Liver (tissue), 9 donors: ENCODE measurements around the gene SYTL1. TPM values are rescaled to one million over a fixed set of nuclear protein-coding genes. Genes with fewer than 3 reads are reported as not detected.

Experiments
- DNase-seq: peaks from one replicate; pipeline ENCODE4 v3.0.0-alpha.2; 2017; ENCODE audit warnings: low spot score
- H3K27ac ChIP-seq, 2 donors: one replicate each; pipeline ENCODE4 v1.7.0; 2013; ENCODE audit warnings: inconsistent platforms in 2 of 2, low read length in 2 of 2, control low read depth in 1 of 2, low read depth in 1 of 2, mild to moderate bottlenecking in 1 of 2
- H3K27me3 ChIP-seq, 4 donors: one replicate each; pipeline versions ENCODE4 v1.6.1 to v1.7.0; 2013; ENCODE audit warnings: low read length in 3 of 4, inconsistent platforms in 1 of 4, mild to moderate bottlenecking in 1 of 4, moderate library complexity in 1 of 4; ENCODE audit not compliant: control insufficient read depth in 4 of 4, insufficient read depth in 4 of 4
- H3K36me3 ChIP-seq, 4 donors: one replicate each; pipeline versions ENCODE4 v1.6.1 to v1.7.0; 2013; ENCODE audit warnings: low read length in 3 of 4, mild to moderate bottlenecking in 3 of 4, low read depth in 1 of 4, moderate library complexity in 1 of 4; ENCODE audit not compliant: control insufficient read depth in 4 of 4, insufficient read depth in 3 of 4
- H3K4me1 ChIP-seq, 4 donors: one replicate each; pipeline versions ENCODE4 v1.6.1 to v1.7.0; 2013; ENCODE audit warnings: low read length in 3 of 4, mild to moderate bottlenecking in 3 of 4, moderate library complexity in 1 of 4; ENCODE audit not compliant: control insufficient read depth in 4 of 4, insufficient read depth in 4 of 4
- H3K4me3 ChIP-seq, 3 donors: one replicate each; pipeline versions ENCODE4 v1.6.1 to v1.7.0; 2013; ENCODE audit warnings: low read length in 3 of 3, control low read depth in 1 of 3, low read depth in 1 of 3, mild to moderate bottlenecking in 1 of 3
- H3K9ac ChIP-seq, 2 donors: one replicate each; pipeline ENCODE4 v1.7.0; 2013; ENCODE audit warnings: low read length in 2 of 2, mild to moderate bottlenecking in 2 of 2, moderate library complexity in 2 of 2, control low read depth in 1 of 2, low read depth in 1 of 2
- H3K9me3 ChIP-seq, 4 donors: one replicate each; pipeline versions ENCODE4 v1.6.1 to v1.7.0; 2013; ENCODE audit warnings: low read length in 3 of 4; ENCODE audit not compliant: control insufficient read depth in 4 of 4
- CTCF ChIP-seq: fragments of 150-350 bp; IDR thresholded peaks from 2 replicates; pipeline ENCODE4 v1.5.1; 2017; ENCODE audit warnings: improper control_type of control experiment, low read depth, low read length; ENCODE audit not compliant: missing input control
- EGR1 ChIP-seq, 2 donors: IDR thresholded peaks; 2 replicates each; pipeline ENCODE4 v1.6.1; 2016 to 2018; ENCODE audit warnings: antibody characterized with exemption in 2 of 2, low read depth in 2 of 2
- FOXA1 ChIP-seq: IDR thresholded peaks from 2 replicates; pipeline ENCODE4 v1.6.1; 2016; ENCODE audit warnings: antibody characterized with exemption
- FOXA2 ChIP-seq: IDR thresholded peaks from 2 replicates; pipeline ENCODE4 v1.6.1; 2016; ENCODE audit warnings: antibody characterized with exemption
- GABPA ChIP-seq, 2 donors: IDR thresholded peaks in 1 of 2; conservative IDR thresholded peaks in 1 of 2; 2 replicates each; pipeline ENCODE4 v1.6.1; 2016; ENCODE audit warnings: antibody characterized with exemption in 2 of 2, mild to moderate bottlenecking in 1 of 2, moderate library complexity in 1 of 2
- HNF4G ChIP-seq: IDR thresholded peaks from 2 replicates; pipeline ENCODE4 v1.6.1; 2016; ENCODE audit warnings: antibody characterized with exemption
- JUND ChIP-seq, 2 donors: IDR thresholded peaks; 2 replicates each; pipeline ENCODE4 v1.6.1; 2016; ENCODE audit warnings: antibody characterized with exemption in 2 of 2
- MAX ChIP-seq: IDR thresholded peaks from 2 replicates; pipeline ENCODE4 v1.6.1; 2016; ENCODE audit warnings: antibody characterized with exemption
- NR2F2 ChIP-seq: IDR thresholded peaks from 2 replicates; pipeline ENCODE4 v1.6.1; 2016; ENCODE audit warnings: antibody characterized with exemption
- RAD21 ChIP-seq, 2 donors: IDR thresholded peaks; 2 replicates each; pipeline ENCODE4 v1.6.1; 2016; ENCODE audit warnings: antibody characterized with exemption in 2 of 2, mild to moderate bottlenecking in 2 of 2
- REST ChIP-seq: IDR thresholded peaks from 2 replicates; pipeline ENCODE4 v1.6.1; 2016; ENCODE audit warnings: antibody characterized with exemption, mild to moderate bottlenecking
- RXRA ChIP-seq, 2 donors: IDR thresholded peaks; 2 replicates each; pipeline ENCODE4 v1.6.1; 2017 to 2018; ENCODE audit warnings: antibody characterized with exemption in 2 of 2, mild to moderate bottlenecking in 1 of 2
- SP1 ChIP-seq: IDR thresholded peaks from 2 replicates; pipeline ENCODE4 v1.6.1; 2018; ENCODE audit warnings: antibody characterized with exemption, mild to moderate bottlenecking
- TAF1 ChIP-seq: conservative IDR thresholded peaks from 2 replicates; pipeline ENCODE4 v1.6.1; 2016; ENCODE audit warnings: antibody characterized with exemption, mild to moderate bottlenecking
- YY1 ChIP-seq: IDR thresholded peaks from 2 replicates; pipeline ENCODE4 v1.6.1; 2016; ENCODE audit warnings: antibody characterized with exemption, mild to moderate bottlenecking
- ZBTB33 ChIP-seq: IDR thresholded peaks from 2 replicates; pipeline ENCODE4 v1.6.1; 2016; ENCODE audit warnings: antibody characterized with exemption
- WGBS: extraction: QIAGEN DNeasy Blood & Tissue Kit; methylation state at CpG from one replicate; pipeline ENCODE4 v1.1.7; 2013; 5-methylcytosine and 5-hydroxymethylcytosine counted together
- polyA plus RNA-seq, 2 donors: library from polyadenylated mRNA; stranded (reverse) in 1 of 2; unstranded in 1 of 2; fragments of 200-250 nt in 1 of 2; fragments of >200 nt in 1 of 2; fragmentation: Nextera tagmentation in 1 of 2; extraction: Ambion mirVana in 1 of 2; gene quantifications; one replicate each; pipeline versions ENCODE4 v1.2.1 to v1.2.3, GENCODE V29; 2013 to 2015
- total RNA-seq, 2 donors: library from RNA; depleted of rRNA; stranded (reverse); fragments of >200 nt; gene quantifications; one replicate each; pipeline ENCODE4 v1.2.3, GENCODE V29; 2014
- TF ChIP-seq, protein P1 (sequence below): IDR thresholded peaks from 2 replicates; pipeline ENCODE4 v1.6.1; 2016; ENCODE audit warnings: antibody characterized with exemption
- donor health status: healthy.
- donor health status: healthy.
- donor health status: healthy.
- donor health status: healthy.
- donor health status: healthy.

Gene SYTL1
- total and polyA plus RNA-seq, 4 donors = 0.73 to 3.9 (median 1.4) TPM

DNA sequence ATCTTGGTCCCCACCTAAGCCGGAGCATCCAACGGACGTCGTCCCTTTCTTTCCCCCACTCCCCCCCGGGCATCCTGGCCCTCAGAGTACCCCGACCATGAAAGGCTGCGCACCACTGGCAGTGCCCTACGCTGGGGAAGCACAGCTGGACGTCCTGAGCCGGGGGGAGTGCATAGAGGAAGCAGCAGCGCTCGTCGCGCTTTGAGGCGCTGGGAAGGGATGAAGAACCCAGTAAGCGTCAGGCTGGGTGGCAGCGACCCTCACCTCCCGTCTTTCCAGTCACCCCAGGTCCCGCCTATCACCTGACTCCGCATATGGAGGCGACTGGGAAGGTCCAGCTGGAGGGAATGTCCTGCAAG, 19.2 kb downstream of the SYTL1 start:
- no peaks in the 10 kb centered on the region for H3K27me3 ChIP-seq
- no peaks in the 10 kb centered on the region for H3K36me3 ChIP-seq
- H3K9ac ChIP-seq = no peak overlapping the region
- peaks cover 0 to 22% (median 14%) of the 10 kb centered on the region in 4 donors for H3K4me1 ChIP-seq
- no peak for DNase-seq
- no peaks in the 10 kb centered on the region for H3K9me3 ChIP-seq
- no peak overlapping the region for H3K4me3 ChIP-seq
- no peak overlapping the region for H3K27ac ChIP-seq
- WGBS = 87% methylated on average over 21 of the region's 21 CpGs
- TF ChIP-seq MAX = no peak
- TF ChIP-seq RAD21 (IDR thresholded peaks at IDR 0.05) = no peak
- no peak for TF ChIP-seq SP1
- no peak for TF ChIP-seq TAF1
- TF ChIP-seq EGR1 (IDR thresholded peaks at IDR 0.05; ENCODE audit: low read depth in 2 of 2) = no peak
- no peak for TF ChIP-seq JUND (IDR thresholded peaks at IDR 0.05)
- TF ChIP-seq FOXA1 = no peak
- no peak for TF ChIP-seq RXRA (IDR thresholded peaks at IDR 0.05)
- TF ChIP-seq, protein P1, sequence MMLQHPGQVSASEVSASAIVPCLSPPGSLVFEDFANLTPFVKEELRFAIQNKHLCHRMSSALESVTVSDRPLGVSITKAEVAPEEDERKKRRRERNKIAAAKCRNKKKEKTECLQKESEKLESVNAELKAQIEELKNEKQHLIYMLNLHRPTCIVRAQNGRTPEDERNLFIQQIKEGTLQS = no peak
- TF ChIP-seq REST = no peak

GRCh38 chr1:27361553-27361952, 19.7 kb downstream of the SYTL1 start:
- no peak for DNase-seq
- Histone ChIP-seq H3K27me3 (no peaks in the 10 kb centered on the region), H3K9me3 (no peaks in the 10 kb centered on the region), H3K4me1 (peaks cover 0 to 25% (median 15%) of the 10 kb centered on the region in 4 donors), H3K27ac (no peak overlapping the region), H3K4me3 (no peak overlapping the region), H3K9ac (no peak overlapping the region), H3K36me3 (no peaks in the 10 kb centered on the region)
- WGBS = 95% methylated on average over 8 of the region's 8 CpGs
- TF ChIP-seq FOXA1 = no peak
- no peak for TF ChIP-seq YY1
- TF ChIP-seq MAX = no peak
- TF ChIP-seq RXRA (IDR thresholded peaks at IDR 0.05) = no peak
- no peak for TF ChIP-seq ZBTB33
- TF ChIP-seq RAD21 (IDR thresholded peaks at IDR 0.05) = no peak
- no peak for TF ChIP-seq HNF4G
- TF ChIP-seq EGR1 (IDR thresholded peaks at IDR 0.05; ENCODE audit: low read depth in 2 of 2) = no peak
- TF ChIP-seq, protein P1 = no peak
- TF ChIP-seq NR2F2 = no peak
- no peak for TF ChIP-seq REST
- TF ChIP-seq SP1 = no peak
- no peak for TF ChIP-seq GABPA (IDR thresholded peaks at IDR 0.05 in 1 of 2, conservative IDR thresholded peaks at IDR 0.05 in 1 of 2)
- TF ChIP-seq TAF1 = no peak
- no peak for TF ChIP-seq JUND (IDR thresholded peaks at IDR 0.05)
- TF ChIP-seq CTCF = no peak
- TF ChIP-seq FOXA2 = no peak
